ENCODE data around the gene SCO2. TPM values are rescaled to one million over a fixed set of nuclear protein-coding genes. Genes with fewer than 3 reads are reported as not detected.

SCO2 gene
- total RNA-seq, 3 donors from 2014 or later, result 1.9 to 6.6 (median 4.3) TPM

- Histone ChIP-seq H3K9me3 (no peaks in the 10 kb centered on the region), H3K4me3 (peak overlapping the region in 2 of 3 donors; percentile 92 to 95), H3K27ac (no peak overlapping the region), H3K27me3 (no peaks in the 10 kb centered on the region), H3K36me3 (no peaks in the 10 kb centered on the region), H3K4me1 (peaks cover 0 to 16% of the 10 kb centered on the region in 2 donors)
- DNase-seq (ENCODE audit: low spot score in 2 of 2), result no peak
- no peak for TF ChIP-seq POLR2AphosphoS5 (IDR thresholded peaks at IDR 0.05)
- TF ChIP-seq POLR2A (IDR thresholded peaks at IDR 0.05), result no peak
- TF ChIP-seq CTCF (IDR thresholded peaks at IDR 0.05), result no peak
- intact Hi-C loops (cut with DNase I; ENCODE audit: low total_unique reads), result loop anchor here (1.0 to 10.0 kb wide), 2 partner anchors 11 to 251 kb away; partner anchors contain the start of gene HDAC10
Observed at GRCh38 chr22:50505776-50506610, 19.4 kb downstream of the SCO2 start.

GRCh38 chr22:50505276-50505775 is 20.1 kb downstream of the SCO2 start:
- Histone ChIP-seq H3K27me3 (no peaks in the 10 kb centered on the region), H3K4me1 (peaks cover 0 to 16% of the 10 kb centered on the region in 2 donors), H3K9me3 (no peaks in the 10 kb centered on the region), H3K4me3 (no peak overlapping the region), H3K27ac (no peak overlapping the region), H3K36me3 (no peaks in the 10 kb centered on the region)
- no peak for DNase-seq (ENCODE audit: low spot score in 2 of 2)
- intact Hi-C loops (cut with DNase I; ENCODE audit: low total_unique reads), result loop anchor here (10.0 kb wide), 1 partner anchor 251 kb away; the partner anchor contains the start of gene HDAC10
- TF ChIP-seq POLR2AphosphoS5 (IDR thresholded peaks at IDR 0.05), result no peak
- TF ChIP-seq CTCF (IDR thresholded peaks at IDR 0.05), result no peak
- no peak for TF ChIP-seq POLR2A (IDR thresholded peaks at IDR 0.05)

- intact Hi-C loops (cut with DNase I; ENCODE audit: low total_unique reads), result loop anchor here (10.0 kb wide), 1 partner anchor 250 kb away; the partner anchor contains the start of gene HDAC10
- no peak for DNase-seq (ENCODE audit: low spot score in 2 of 2)
Observed at GRCh38 chr22:50504369-50505211, 20.8 kb downstream of the SCO2 start.

GRCh38 chr22:50503475-50504145 is 21.8 kb downstream of the SCO2 start:
- Histone ChIP-seq H3K27ac (no peak overlapping the region), H3K4me3 (no peak overlapping the region), H3K9me3 (no peaks in the 10 kb centered on the region), H3K4me1 (peaks cover 0 to 9% of the 10 kb centered on the region in 2 donors), H3K27me3 (no peaks in the 10 kb centered on the region), H3K36me3 (no peaks in the 10 kb centered on the region)
- DNase-seq (ENCODE audit: low spot score in 2 of 2), result no peak
- no peak for TF ChIP-seq CTCF (IDR thresholded peaks at IDR 0.05)
- TF ChIP-seq POLR2AphosphoS5 (IDR thresholded peaks at IDR 0.05), result no peak
- no peak for TF ChIP-seq POLR2A (IDR thresholded peaks at IDR 0.05)
- intact Hi-C loops (cut with DNase I; ENCODE audit: low total_unique reads), result loop anchor here (10.0 kb wide), 1 partner anchor 249 kb away; the partner anchor contains the start of gene HDAC10

More at GRCh38 chr22:50504369-50505211, 20.8 kb downstream of the SCO2 start:
- Histone ChIP-seq H3K27ac (no peak overlapping the region), H3K4me3 (no peak overlapping the region), H3K36me3 (no peaks in the 10 kb centered on the region), H3K9me3 (no peaks in the 10 kb centered on the region), H3K27me3 (no peaks in the 10 kb centered on the region), H3K4me1 (peaks cover 0 to 16% of the 10 kb centered on the region in 2 donors)
- TF ChIP-seq POLR2A (IDR thresholded peaks at IDR 0.05) (no peak), CTCF (IDR thresholded peaks at IDR 0.05) (no peak), POLR2AphosphoS5 (IDR thresholded peaks at IDR 0.05) (no peak)

All from breast epithelium (tissue), 4 donors.